H1 (cell line): ENCODE data around the gene GREB1L. TPM values are rescaled to one million over a fixed set of nuclear protein-coding genes. Genes with fewer than 3 reads are reported as not detected.

Experiments used
- CTCF ChIA-PET: fragments of 300-600 bp; sonication (Branson Sonifier 250); formaldehyde crosslinking; loops from one replicate; lab custom pipeline; 2021; ENCODE audit not compliant: partially characterized antibody; lab: Charles Lee
- POLR2A ChIA-PET: fragments of 300-600 bp; sonication (Branson Sonifier 250); formaldehyde crosslinking; loops from one replicate; lab custom pipeline; 2021; ENCODE audit warnings: inconsistent platforms; ENCODE audit not compliant: partially characterized antibody; lab: Charles Lee
- DNase-seq, 2 experiments: peaks; one replicate each; pipeline versions ENCODE4 v3.0.0 to v3.0.0-alpha.2; 2010 to 2022; ENCODE audit warnings: low spot score in 2 of 2, low read depth in 1 of 2, mixed read lengths in 1 of 2
- FAIRE-seq: peaks from 2 replicates; lab custom pipeline; 2011; peaks lifted over from hg19 to GRCh38; lab: Jason Lieb, UNC
- H2AFZ ChIP-seq: 2 replicates; pipeline ENCODE4 v1.8.1; 2012; ENCODE audit warnings: low read length, inconsistent platforms
- H2AK5ac ChIP-seq: 2 replicates; pipeline ENCODE4 v1.6.1; 2013; ENCODE audit warnings: low read depth, low read length
- H2BK120ac ChIP-seq: replicated peaks from 2 replicates; pipeline ENCODE3; 2013; ENCODE audit warnings: low read depth, low read length, inconsistent platforms
- H2BK12ac ChIP-seq: 2 replicates; pipeline ENCODE4 v1.6.1; 2013; ENCODE audit warnings: low read depth, low read length
- H2BK15ac ChIP-seq: 2 replicates; pipeline ENCODE4 v1.6.1; 2013; ENCODE audit warnings: low read length
- H2BK20ac ChIP-seq: 2 replicates; pipeline ENCODE4 v1.6.1; 2013; ENCODE audit warnings: low read length
- H2BK5ac ChIP-seq: 2 replicates; pipeline ENCODE4 v1.6.1; 2013; ENCODE audit warnings: low read depth, low read length
- H3K14ac ChIP-seq: 2 replicates; pipeline ENCODE4 v1.6.1; 2013; ENCODE audit warnings: inconsistent platforms; ENCODE audit not compliant: insufficient read length
- H3K18ac ChIP-seq: 2 replicates; pipeline ENCODE4 v1.6.1; 2013; ENCODE audit warnings: low read length; ENCODE audit errors: extremely low read depth
- H3K23ac ChIP-seq: 2 replicates; pipeline ENCODE4 v1.6.1; 2013; ENCODE audit warnings: inconsistent platforms; ENCODE audit not compliant: insufficient read length
- H3K23me2 ChIP-seq: 2 replicates; pipeline ENCODE4 v1.6.1; 2013; ENCODE audit warnings: low read depth, low read length
- H3K27ac ChIP-seq: 2 replicates; pipeline ENCODE4 v1.6.1; 2011; ENCODE audit warnings: low read depth, low read length, inconsistent platforms
- H3K27me3 ChIP-seq, 4 experiments: replicated peaks in 1 of 4; 1 replicate in 1 of 4; 2 replicates in 3 of 4; pipeline versions ENCODE4 v1.6.1 to v1.8.1; 2011 to 2013; ENCODE audit warnings: low read length in 3 of 4, mild to moderate bottlenecking in 3 of 4, inconsistent platforms in 2 of 4, mixed read lengths in 2 of 4, moderate library complexity in 1 of 4; ENCODE audit not compliant: control insufficient read depth in 3 of 4, insufficient read depth in 3 of 4; ENCODE audit errors: extremely low read depth in 1 of 4
- H3K36me3 ChIP-seq, 4 experiments: 2 replicates each; pipeline versions ENCODE4 v1.6.1 to v1.8.1; 2011 to 2013; ENCODE audit warnings: mild to moderate bottlenecking in 4 of 4, low read length in 3 of 4, moderate library complexity in 2 of 4, control low read depth in 1 of 4, inconsistent platforms in 1 of 4; ENCODE audit not compliant: insufficient read depth in 4 of 4, control insufficient read depth in 2 of 4
- H3K4ac ChIP-seq: replicated peaks from 2 replicates; pipeline ENCODE3; 2013; ENCODE audit warnings: low read length, low read depth, mixed read lengths, inconsistent platforms; ENCODE audit not compliant: insufficient read length
- H3K4me1 ChIP-seq, 4 experiments: replicated peaks in 1 of 4; 1 replicate in 1 of 4; 2 replicates in 3 of 4; pipeline versions ENCODE4 v1.6.1 to v1.8.1; 2011 to 2013; ENCODE audit warnings: low read length in 3 of 4, inconsistent platforms in 2 of 4, mixed read lengths in 1 of 4; ENCODE audit not compliant: insufficient read depth in 4 of 4, control insufficient read depth in 3 of 4
- H3K4me2 ChIP-seq, 2 experiments: 2 replicates each; pipeline versions ENCODE4 v1.6.1 to v1.8.1; 2011 to 2013; ENCODE audit warnings: low read depth in 2 of 2, low read length in 2 of 2, control low read depth in 1 of 2, inconsistent platforms in 1 of 2, mild to moderate bottlenecking in 1 of 2; ENCODE audit not compliant: insufficient read depth in 1 of 2
- H3K4me3 ChIP-seq, 4 experiments: fragments of 200-600, 300-600 bp in 1 of 4; sonication (generic), shearing (Covaris generic), sonication (Bioruptor Twin) in 1 of 4; 2 replicates each; pipeline versions ENCODE4 v1.5.1 to v1.8.1; 2011 to 2016; ENCODE audit warnings: low read length in 4 of 4, low read depth in 3 of 4, control low read depth in 2 of 4, inconsistent platforms in 2 of 4, mild to moderate bottlenecking in 2 of 4, mixed read lengths in 1 of 4, moderate library complexity in 1 of 4; ENCODE audit not compliant: insufficient read depth in 2 of 4; ENCODE audit errors: extremely low read depth in 1 of 4
- H3K56ac ChIP-seq: replicated peaks from 2 replicates; pipeline ENCODE3; 2013; ENCODE audit warnings: low read depth, mild to moderate bottlenecking, mixed read lengths, low read length, inconsistent platforms; ENCODE audit not compliant: insufficient read length
- H3K79me1 ChIP-seq: 2 replicates; pipeline ENCODE4 v1.6.1; 2013; ENCODE audit warnings: low read depth, low read length, control low read depth
- H3K79me2 ChIP-seq, 2 experiments: 2 replicates each; pipeline versions ENCODE4 v1.6.1 to v1.8.1; 2012 to 2013; ENCODE audit warnings: low read length in 2 of 2, mild to moderate bottlenecking in 2 of 2, inconsistent platforms in 1 of 2; ENCODE audit not compliant: insufficient read depth in 2 of 2, control insufficient read depth in 1 of 2
- H3K9ac ChIP-seq, 4 experiments: replicated peaks in 1 of 4; 1 replicate in 1 of 4; 2 replicates in 3 of 4; pipeline versions ENCODE4 v1.6.1 to v1.8.1; 2011 to 2013; ENCODE audit warnings: low read depth in 3 of 4, low read length in 3 of 4, control low read depth in 2 of 4, mild to moderate bottlenecking in 2 of 4, moderate library complexity in 2 of 4, inconsistent platforms in 1 of 4; ENCODE audit errors: extremely low read depth in 1 of 4
- H3K9me3 ChIP-seq, 2 experiments: 2 replicates each; pipeline versions ENCODE4 v1.6.1 to v1.8.1; 2012 to 2013; ENCODE audit warnings: mild to moderate bottlenecking in 2 of 2, moderate library complexity in 2 of 2, control low read depth in 1 of 2, inconsistent platforms in 1 of 2, low read depth in 1 of 2, low read length in 1 of 2, mixed read lengths in 1 of 2; ENCODE audit not compliant: insufficient read depth in 2 of 2
- H4K20me1 ChIP-seq, 2 experiments: replicated peaks in 1 of 2; 2 replicates each; pipeline versions ENCODE3 to v1.8.1; 2011 to 2013; ENCODE audit warnings: inconsistent platforms in 2 of 2, low read length in 2 of 2, mild to moderate bottlenecking in 1 of 2; ENCODE audit not compliant: insufficient read depth in 2 of 2, control insufficient read depth in 1 of 2
- H4K5ac ChIP-seq: 2 replicates; pipeline ENCODE4 v1.6.1; 2013; ENCODE audit warnings: low read length, low read depth, mixed read lengths, inconsistent platforms; ENCODE audit not compliant: insufficient read length
- H4K8ac ChIP-seq: 2 replicates; pipeline ENCODE4 v1.8.0; 2013; ENCODE audit warnings: mild to moderate bottlenecking, moderate library complexity, low read length, inconsistent platforms; ENCODE audit not compliant: insufficient read depth; ENCODE audit errors: extremely low read depth
- H4K91ac ChIP-seq: replicated peaks from 2 replicates; pipeline ENCODE3; 2013; ENCODE audit warnings: low read length, mixed read lengths, inconsistent platforms; ENCODE audit not compliant: insufficient read length
- BACH1 ChIP-seq: IDR thresholded peaks from 2 replicates; pipeline ENCODE4 v1.6.1; 2012; ENCODE audit warnings: low read length, improper control_type of control experiment
- HDAC2 ChIP-seq, 2 experiments: fragments of 300-600 bp in 1 of 2; sonication (generic) in 1 of 2; IDR thresholded peaks; 2 replicates each; pipeline ENCODE4 v1.6.1; 2011 to 2012; ENCODE audit warnings: low read depth in 2 of 2, low read length in 2 of 2, mild to moderate bottlenecking in 2 of 2, moderate library complexity in 2 of 2, borderline replicate concordance in 1 of 2, inconsistent platforms in 1 of 2
- JUN ChIP-seq: IDR thresholded peaks from 2 replicates; pipeline ENCODE4 v1.6.1; 2011; ENCODE audit warnings: low read depth, mild to moderate bottlenecking, improper control_type of control experiment, low read length
- MAFK ChIP-seq: IDR thresholded peaks from 2 replicates; pipeline ENCODE4 v1.6.1; 2012; ENCODE audit warnings: low read depth, mild to moderate bottlenecking, improper control_type of control experiment, low read length
- NRF1 ChIP-seq: IDR thresholded peaks from 2 replicates; pipeline ENCODE4 v1.6.1; 2011; ENCODE audit warnings: mild to moderate bottlenecking, low read depth, low read length, improper control_type of control experiment
- SP1 ChIP-seq: IDR thresholded peaks from 2 replicates; pipeline ENCODE4 v1.6.1; 2011; ENCODE audit warnings: low read depth, low read length
- SP2 ChIP-seq: IDR thresholded peaks from 2 replicates; pipeline ENCODE4 v1.6.1; 2012; ENCODE audit warnings: mild to moderate bottlenecking, low read length, inconsistent platforms
- TCF12 ChIP-seq: IDR thresholded peaks from 2 replicates; pipeline ENCODE4 v1.6.1; 2011; ENCODE audit warnings: low read depth, mild to moderate bottlenecking, low read length
- WGBS, 2 experiments: shearing (Covaris generic) in 1 of 2; methylation state at CpG; one replicate each; pipeline versions ENCODE4 v1.1.6 to v1.1.7; 2013 to 2015; ENCODE audit warnings: low lambda C conversion rate in 2 of 2, mixed read lengths in 2 of 2, inconsistent platforms in 1 of 2, low coverage in 1 of 2, missing lambda C conversion rate in 1 of 2; ENCODE audit not compliant: insufficient replicate concordance in 2 of 2, insufficient coverage in 1 of 2, insufficient read length in 1 of 2; ENCODE audit errors: extremely low coverage in 1 of 2, missing lambda C conversion rate in 1 of 2; 5-methylcytosine and 5-hydroxymethylcytosine counted together
- polyA plus RNA-seq, 7 experiments: library from polyadenylated mRNA; depleted of rRNA in 3 of 7; stranded (reverse) in 5 of 7; unstranded in 2 of 7; fragments of >200 nt in 5 of 7; fragments of 200-250 nt in 2 of 7; gene quantifications; 1 replicate in 5 of 7; 2 replicates in 1 of 7; 4 replicates in 1 of 7; pipeline versions ENCODE4 v1.2.1 to v1.2.3, GENCODE V29; 2011 to 2013; ENCODE audit warnings: missing spikeins in 2 of 7, mixed read lengths in 2 of 7
- total RNA-seq: library from RNA; stranded (reverse); fragmentation: NEBNext Ultra II Directional; extraction: Animal tissue kit (Norgen Biotek cat#: 25700); gene quantifications from 2 replicates; pipeline ENCODE4 v1.2.1, GENCODE V29; 2021

GREB1L gene
- total and polyA plus RNA-seq, 2 of the 8 experiments (the other 6 are each of a cell fraction or from before 2014, with no cell fraction given) = 0.34 to 1.6 TPM

DNA sequence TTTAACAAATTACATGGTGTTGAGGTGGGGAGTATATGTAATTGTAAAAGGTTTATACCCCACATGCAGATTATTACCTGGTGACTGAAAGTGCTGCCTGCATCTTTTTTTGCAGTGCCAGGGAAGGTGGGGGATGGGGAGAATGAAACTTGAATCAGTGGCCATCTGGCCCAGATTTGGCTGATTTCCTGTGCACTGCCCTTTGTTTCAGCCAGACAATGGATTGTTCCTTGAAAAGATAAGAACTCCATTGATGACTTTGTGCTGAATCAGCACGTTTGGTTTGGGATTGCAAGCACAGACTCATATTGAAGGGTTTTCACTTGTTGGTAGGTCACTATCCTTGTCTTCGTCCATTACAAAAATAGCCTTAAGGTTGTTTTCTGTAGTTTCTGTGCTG, 20.9 kb downstream of the GREB1L start:
- H3K27me3 ChIP-seq = no peaks in the 10 kb centered on the region; a peak in 1 of 7 replicates
- H2BK120ac ChIP-seq = no peak overlapping the region
- 0 out of 7 replicates have a peak overlapping the region, but pooled peaks of 1 of the 4 experiments have one; percentile 42 for H3K9ac ChIP-seq
- no peak overlapping the region for H2BK5ac ChIP-seq
- H3K9me3 ChIP-seq = no peaks in the 10 kb centered on the region
- H2AK5ac ChIP-seq = no peak overlapping the region
- no peaks in the 10 kb centered on the region for H3K23me2 ChIP-seq
- TF ChIP-seq NRF1 = no peak
- TF ChIP-seq BACH1 = peak; percentile 37; the same call in 1 of the 2 replicates
- TF ChIP-seq JUN = no peak
- no peak for TF ChIP-seq HDAC2 (IDR thresholded peaks at IDR 0.05; ENCODE audit: borderline replicate concordance in 1 of 2, low read depth in 2 of 2, low read length in 2 of 2)
- TF ChIP-seq MAFK = peak; percentile 98
- 0 out of 2 replicates have a peak, but pooled peaks have one; percentile 18 for TF ChIP-seq SP1
- TF ChIP-seq SP2 = no peak
- no peak for TF ChIP-seq TCF12
- no peak overlapping the region for H2BK15ac ChIP-seq
- CTCF ChIA-PET = no interaction called here
- 52% methylated on average over 2 of the region's 2 CpGs; no CpG with 5 or more reads in 1 of the 2 experiments for WGBS, 2 experiments
- no peak overlapping the region; a peak in 1 of 8 replicates for H3K4me3 ChIP-seq
- no peak overlapping the region; the same call in 1 of the 2 replicates for H2BK20ac ChIP-seq
- H3K27ac ChIP-seq = no peak overlapping the region
- no peak overlapping the region for H3K14ac ChIP-seq
- POLR2A ChIA-PET = no interaction called here
- no peak overlapping the region for H3K23ac ChIP-seq
- peaks cover 0 to 37% (median 7%) of the 10 kb centered on the region in 4 experiments; a peak in 3 of 7 replicates for H3K4me1 ChIP-seq
- H4K8ac ChIP-seq = no peak overlapping the region
- no peak overlapping the region for H3K56ac ChIP-seq
- peak overlapping the region; percentile 89 for H4K5ac ChIP-seq
- H4K20me1 ChIP-seq = no peaks in the 10 kb centered on the region
- H2BK12ac ChIP-seq = no peak overlapping the region
- no peak overlapping the region for H4K91ac ChIP-seq
- no peak overlapping the region for H2AFZ ChIP-seq
- no peaks in the 10 kb centered on the region for H3K79me1 ChIP-seq
- DNase-seq = no peak
- FAIRE-seq = peak; percentile 55
- no peaks in the 10 kb centered on the region for H3K36me3 ChIP-seq
- no peaks in the 10 kb centered on the region for H3K79me2 ChIP-seq
- peak overlapping the region; percentile 9 to 40; a peak in 2 of 4 replicates for H3K4me2 ChIP-seq
- H3K4ac ChIP-seq = no peak overlapping the region
- no peak overlapping the region for H3K18ac ChIP-seq
